GM21717 (cell line): ENCODE results near the gene ZBTB20.

Experiments
- ATAC-seq: cut with Tn5 transposase; IDR thresholded peaks from one replicate; pipeline ENCODE4 v1.9.1; 2021; ENCODE audit warnings: mild to moderate bottlenecking, moderate library complexity; ENCODE audit not compliant: unreplicated experiment

Gene ZBTB20

DNA sequence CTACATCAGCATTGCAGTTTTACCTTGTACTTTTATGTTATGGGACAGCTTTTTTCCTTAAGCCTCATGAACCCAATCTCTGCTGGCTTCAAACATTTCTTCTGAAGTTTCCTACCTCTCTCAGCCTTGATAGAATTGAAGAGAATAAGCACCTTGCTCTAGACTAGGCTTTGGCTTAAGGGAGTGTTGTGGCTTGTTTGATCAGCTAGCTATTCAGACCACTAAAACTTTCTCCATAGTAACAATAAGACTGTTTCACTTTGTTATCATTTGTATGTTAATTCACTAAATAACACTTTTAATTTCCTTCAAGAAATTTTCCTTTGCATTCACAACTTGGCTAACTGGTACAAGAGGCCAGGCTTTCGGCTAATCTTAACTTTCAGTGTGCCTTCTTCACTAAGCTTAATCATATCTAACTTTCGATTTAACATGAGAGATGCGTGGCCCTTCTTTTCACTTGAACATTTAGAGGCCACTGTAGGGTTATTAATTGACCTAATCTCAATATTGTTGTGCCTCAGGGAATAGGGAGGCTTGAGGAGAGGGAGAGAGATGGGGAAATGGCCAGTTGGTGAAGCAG lies 861.3 kb downstream of the ZBTB20 start:
- no peak for ATAC-seq

DNA sequence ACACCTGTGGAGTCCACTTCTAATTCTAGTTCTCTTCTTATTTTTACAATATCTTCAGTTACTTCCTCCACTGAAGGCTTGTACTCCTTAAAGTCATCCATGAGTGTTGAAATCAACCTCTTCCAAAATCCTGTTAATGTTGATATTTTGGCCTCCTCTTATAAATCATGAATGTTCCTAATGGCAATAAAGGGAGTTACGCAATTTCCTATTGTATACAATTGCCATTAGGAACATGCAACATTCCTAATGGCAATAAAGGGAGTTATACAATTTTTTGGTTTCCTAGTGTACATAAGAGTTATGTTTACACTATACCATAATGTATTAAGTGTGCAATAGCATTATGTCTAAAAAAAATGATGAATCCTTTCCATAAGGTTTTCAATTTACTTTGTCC lies 862.4 kb downstream of the ZBTB20 start:
- ATAC-seq, result no peak
